NCI-H748 treated with DMSO at 0.1 percent for 48 hours (cell line): ENCODE data around the gene COL15A1.

ENCODE experiments used
- DNase-seq: peaks from one replicate; lab custom pipeline; 2025; lab: John Stamatoyannopoulos, UW

The COL15A1 gene

GRCh38 chr9:99015448-99015847, 71.7 kb downstream of the COL15A1 start:
- no peak for DNase-seq

DNA sequence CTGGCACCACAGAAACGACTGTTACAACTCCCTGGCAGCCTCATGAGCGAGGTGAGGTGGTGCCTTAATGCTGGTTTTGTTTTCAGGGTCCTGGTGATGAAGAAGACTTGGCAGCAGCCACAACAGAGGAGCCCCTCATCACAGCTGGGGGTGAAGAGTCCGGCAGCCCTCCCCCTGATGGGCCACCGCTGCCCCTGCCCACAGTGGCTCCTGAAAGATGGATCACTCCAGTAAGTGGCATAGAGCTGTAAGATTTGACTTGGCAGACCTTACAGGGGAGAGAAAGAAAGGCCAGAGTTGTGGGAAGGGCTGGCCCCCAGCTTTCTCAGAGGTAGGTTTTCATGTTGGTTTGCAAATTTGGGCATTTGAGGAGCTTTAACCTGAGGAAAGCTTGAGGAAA, 72.2 kb downstream of the COL15A1 start:
- no peak for DNase-seq

GRCh38 chr9:99016681-99017387, 73.1 kb downstream of the COL15A1 start:
- DNase-seq = no peak

DNA sequence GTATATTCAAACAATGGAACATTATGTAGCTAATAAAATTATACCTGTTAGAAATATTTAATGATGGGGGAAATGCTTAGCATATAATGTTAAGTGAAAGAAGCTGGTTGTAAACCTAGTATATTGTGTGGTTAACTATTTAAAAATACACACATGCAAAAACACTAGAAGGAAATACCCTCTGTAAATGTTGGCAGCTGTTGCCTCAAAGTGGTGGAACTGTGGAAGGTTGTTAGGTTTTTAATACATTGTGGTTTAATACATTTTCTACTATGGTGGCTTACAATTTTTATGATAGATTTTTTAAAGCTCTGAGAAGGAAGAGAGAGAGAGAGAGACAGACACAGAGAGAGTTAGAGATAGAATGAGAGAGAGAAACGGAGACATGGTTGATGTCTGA, 74.9 kb downstream of the COL15A1 start:
- no peak for DNase-seq

- DNase-seq = no peak
Measured at GRCh38 chr9:99019510-99020331, 76.0 kb downstream of the COL15A1 start.

- DNase-seq = no peak
Measured at GRCh38 chr9:99020786-99021436, 77.2 kb downstream of the COL15A1 start.

DNA sequence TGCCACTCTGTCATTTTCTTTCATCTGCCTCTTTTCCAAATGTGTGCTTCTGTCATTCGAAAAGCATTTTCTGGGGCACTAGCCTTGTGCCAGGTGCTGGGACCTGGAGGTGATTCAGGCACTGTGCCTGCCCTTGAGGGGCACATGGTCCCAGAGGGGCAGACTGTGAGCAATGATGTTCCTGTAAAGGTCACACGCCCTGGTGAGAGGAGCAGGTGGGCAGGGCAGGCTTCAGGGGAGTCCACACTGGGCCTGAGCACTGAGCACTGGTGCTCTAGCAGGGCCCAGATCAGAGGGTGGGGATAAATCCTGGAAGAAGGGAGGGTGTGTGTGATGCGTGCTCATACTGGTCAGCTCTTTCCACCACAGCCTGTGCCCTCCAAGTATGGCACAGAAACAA, 77.8 kb downstream of the COL15A1 start:
- no peak for DNase-seq

DNA sequence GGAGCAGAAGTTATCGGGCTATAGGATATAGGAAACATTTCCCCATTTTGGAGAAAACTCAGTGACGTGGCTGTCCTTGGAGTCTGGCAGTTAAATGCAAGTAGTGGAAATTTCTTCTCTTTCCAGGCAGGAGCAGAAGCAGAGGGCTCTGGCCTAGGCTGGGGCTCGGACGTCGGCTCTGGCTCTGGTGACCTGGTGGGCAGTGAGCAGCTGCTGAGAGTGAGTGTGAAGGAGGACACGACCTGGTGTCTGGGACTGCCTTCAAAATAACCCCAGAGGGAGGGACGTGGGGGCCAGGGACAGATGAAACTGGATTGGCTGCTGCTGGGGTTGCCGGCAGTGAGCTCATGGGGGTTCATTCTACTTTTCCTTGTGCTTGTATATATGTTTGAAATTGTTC, 79.5 kb downstream of the COL15A1 start:
- DNase-seq = no peak

GRCh38 chr9:99023831-99024230, 80.1 kb downstream of the COL15A1 start:
- no peak for DNase-seq

DNA sequence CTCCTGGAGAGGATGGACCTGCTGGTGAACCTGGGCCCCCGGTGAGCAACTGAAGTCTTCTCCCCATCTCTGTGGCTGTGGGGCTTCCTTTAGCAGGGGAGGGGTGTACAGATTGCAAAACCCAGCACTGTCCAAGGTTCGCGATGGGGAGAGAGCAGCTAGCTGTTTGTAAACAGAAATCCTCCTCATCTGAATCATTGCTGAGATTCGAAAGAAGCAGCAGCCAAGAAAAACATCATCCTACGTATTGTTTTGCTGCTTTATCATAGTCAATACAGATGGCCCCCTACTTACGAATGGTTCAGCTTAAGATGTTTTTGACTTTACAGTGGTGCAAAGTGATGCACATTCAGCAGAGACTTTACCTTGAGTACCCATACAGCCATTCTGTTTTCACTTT, 81.3 kb downstream of the COL15A1 start:
- no peak for DNase-seq

DNA sequence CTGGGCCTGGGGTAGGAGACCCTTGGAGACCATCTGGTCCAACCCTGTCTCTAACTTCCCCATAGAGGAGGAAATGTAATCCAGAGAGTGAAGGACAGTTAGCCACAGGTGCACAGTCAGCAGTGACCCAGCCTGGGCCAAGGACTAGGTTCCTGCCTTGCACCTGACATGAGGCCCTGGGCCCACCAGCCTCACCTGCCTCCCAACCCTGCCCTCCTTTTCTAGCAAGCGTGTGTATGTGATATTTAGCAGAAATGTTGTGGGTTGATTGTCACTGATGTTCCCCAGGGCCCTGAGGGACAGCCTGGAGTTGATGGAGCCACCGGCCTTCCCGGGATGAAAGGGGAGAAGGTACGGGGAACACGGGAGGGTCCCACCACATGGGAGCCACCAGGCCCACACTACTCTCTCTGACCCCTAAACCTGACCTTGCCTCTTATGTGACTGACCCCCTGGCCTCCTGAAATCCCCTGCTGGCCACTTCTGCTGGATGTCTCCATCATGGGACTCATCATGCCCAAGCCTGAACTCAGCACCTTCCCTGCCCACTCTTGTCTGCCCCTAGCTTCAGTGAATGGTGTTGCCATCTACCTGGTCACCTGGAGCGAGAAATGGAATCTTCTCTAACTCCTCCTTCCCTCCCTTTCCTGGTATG, 82.0 kb downstream of the COL15A1 start:
- no peak for DNase-seq

GRCh38 chr9:99026271-99026955, 82.7 kb downstream of the COL15A1 start:
- DNase-seq = no peak

DNA sequence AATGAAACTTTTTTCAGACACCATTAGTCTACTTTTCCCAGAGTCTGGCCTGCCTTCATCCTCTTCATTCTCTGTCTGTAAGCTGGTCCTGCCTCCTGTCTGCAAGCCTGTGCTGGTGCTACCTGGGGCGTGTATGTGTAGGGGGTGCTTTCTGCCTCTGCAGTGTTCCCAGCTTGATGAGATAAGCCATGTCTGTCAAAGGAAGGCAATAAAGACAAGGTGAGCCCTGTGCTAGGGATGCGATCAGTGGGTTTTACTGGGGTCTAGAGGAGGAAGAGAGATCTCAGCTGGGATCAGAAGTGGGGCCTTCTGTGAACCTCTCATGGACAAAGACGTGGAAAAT, 83.2 kb downstream of the COL15A1 start:
- DNase-seq = no peak

GRCh38 chr9:99027443-99027842, 83.7 kb downstream of the COL15A1 start:
- DNase-seq = no peak

- DNase-seq = no peak
Measured at GRCh38 chr9:99029083-99029645, 85.5 kb downstream of the COL15A1 start.

- DNase-seq = no peak
Measured at GRCh38 chr9:99030092-99030511, 86.4 kb downstream of the COL15A1 start.

GRCh38 chr9:99030610-99031109, 87.0 kb downstream of the COL15A1 start:
- DNase-seq = no peak

DNA sequence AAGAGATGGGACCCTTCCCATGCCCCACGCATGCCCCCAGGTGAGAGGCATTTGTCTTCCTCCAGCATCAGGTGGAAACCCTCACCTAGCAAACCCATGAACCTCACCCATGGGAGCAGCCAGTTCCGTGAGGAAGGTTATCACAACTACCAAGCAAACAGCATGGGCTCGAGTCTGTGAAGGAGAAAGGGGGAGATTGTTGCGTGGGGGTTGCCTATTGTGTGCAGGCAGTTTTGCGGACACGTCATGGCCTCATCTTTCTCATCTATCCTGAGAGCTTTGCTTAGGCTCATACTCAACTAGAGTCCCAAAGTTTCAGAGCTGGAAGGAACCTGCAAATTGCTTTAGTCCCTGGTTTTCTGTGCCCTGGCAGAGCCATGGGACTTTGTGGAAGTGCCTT, 87.6 kb downstream of the COL15A1 start:
- DNase-seq = no peak

DNA sequence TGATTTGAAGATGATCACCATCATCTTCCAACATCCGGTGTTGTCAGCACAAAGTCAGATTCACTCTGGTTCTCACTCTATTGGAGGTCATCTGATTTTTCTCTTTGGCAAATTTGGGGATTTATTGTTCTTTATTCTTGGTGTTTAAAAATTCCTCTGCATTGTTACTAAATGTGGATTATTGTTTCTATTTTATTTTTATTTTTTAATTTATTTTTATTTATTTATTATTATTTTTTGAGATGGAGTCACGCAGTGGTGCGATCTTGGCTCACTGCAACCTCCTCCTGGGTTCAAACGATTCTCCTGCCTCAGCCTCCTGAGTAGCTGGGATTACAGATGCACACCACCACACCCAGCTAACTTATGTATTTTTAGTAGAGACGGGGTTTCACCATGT, 88.3 kb downstream of the COL15A1 start:
- DNase-seq = no peak

DNA sequence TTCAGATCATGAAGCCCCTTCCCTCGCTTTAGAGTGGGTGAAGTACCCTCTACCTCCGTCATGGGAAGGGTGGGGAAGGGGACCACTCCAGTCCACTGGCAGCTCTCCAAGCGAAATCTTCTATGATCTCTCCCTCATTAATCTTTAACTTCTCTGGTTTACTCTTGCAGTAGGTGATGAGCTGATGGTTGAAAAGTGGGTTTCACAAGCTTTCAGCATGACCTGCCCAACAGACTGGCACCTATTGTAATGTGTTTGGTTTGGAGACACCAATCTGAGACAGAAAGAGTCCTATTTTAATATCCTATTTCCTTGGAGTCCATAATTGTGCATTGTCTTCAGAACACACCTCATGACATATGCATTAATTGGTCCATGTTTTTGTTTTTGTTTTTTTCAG, 90.4 kb downstream of the COL15A1 start:
- no peak for DNase-seq

- DNase-seq = no peak
Measured at GRCh38 chr9:99035313-99035712, 91.6 kb downstream of the COL15A1 start.
